IMR-90 (cell line): ENCODE results near the gene AUNIP. TPM values are rescaled to one million over a fixed set of nuclear protein-coding genes. Genes with fewer than 3 reads are reported as not detected.

Source experiments
- ATAC-seq: fragments of 200-7000 bp; cut with Tn5 transposase; 2 replicates; pipeline ENCODE4 v1.9.1; 2020; ENCODE audit warnings: low read depth, mild to moderate bottlenecking, moderate library complexity
- BruUV-seq: library from RNA; stranded (reverse); fragments of 400-500 nt; replicated peaks from 2 replicates; lab custom pipeline; 2021; lab: Mats Ljungman, UMichigan
- CTCF ChIA-PET: fragments of 300-600 bp; formaldehyde crosslinking; extraction: SDS; loops from one replicate; lab custom pipeline; 2021; ENCODE audit warnings: antibody characterized with exemption; lab: Yijun Ruan, JAX
- POLR2A ChIA-PET: fragments of 300-600 bp; sonication (Branson Sonifier 250); formaldehyde crosslinking; loops from one replicate; lab custom pipeline; 2022; ENCODE audit warnings: antibody characterized with exemption; ENCODE audit not compliant: unreplicated experiment; lab: Charles Lee
- DNase-seq: peaks from one replicate; pipeline ENCODE4 v3.0.0; 2013
- H2AFZ ChIP-seq: replicated peaks from 2 replicates; pipeline ENCODE3; 2013; ENCODE audit warnings: low read length, mild to moderate bottlenecking; ENCODE audit not compliant: poor library complexity
- H2AK5ac ChIP-seq: 2 replicates; pipeline ENCODE4 v1.6.1; 2013; ENCODE audit warnings: low read depth, low read length, inconsistent platforms
- H2AK9ac ChIP-seq: replicated peaks from 2 replicates; pipeline ENCODE3; 2013; ENCODE audit warnings: mild to moderate bottlenecking, low read depth, low read length, moderate library complexity; ENCODE audit not compliant: poor library complexity
- H2BK120ac ChIP-seq: 2 replicates; pipeline ENCODE4 v1.6.1; 2013; ENCODE audit warnings: low read depth, low read length, inconsistent platforms
- H2BK15ac ChIP-seq: 3 replicates; pipeline ENCODE4 v1.6.1; 2013; ENCODE audit warnings: low read depth, low read length, inconsistent platforms
- H2BK20ac ChIP-seq: 2 replicates; pipeline ENCODE4 v1.6.1; 2013; ENCODE audit warnings: low read depth, mild to moderate bottlenecking, inconsistent platforms, low read length, moderate library complexity
- H2BK5ac ChIP-seq: 2 replicates; pipeline ENCODE4 v1.6.1; 2013; ENCODE audit warnings: mild to moderate bottlenecking, low read depth, low read length, inconsistent platforms; ENCODE audit not compliant: poor library complexity, severe bottlenecking
- H3K14ac ChIP-seq: replicated peaks from 2 replicates; pipeline ENCODE4 v1.6.1; 2013; ENCODE audit warnings: low read depth, low read length, inconsistent platforms
- H3K18ac ChIP-seq: 2 replicates; pipeline ENCODE4 v1.6.1; 2013; ENCODE audit warnings: low read depth, low read length, control low read depth
- H3K23ac ChIP-seq: 2 replicates; pipeline ENCODE4 v1.6.1; 2013; ENCODE audit warnings: low read depth, low read length, inconsistent platforms
- H3K27ac ChIP-seq: 2 replicates; pipeline ENCODE4 v1.5.1; 2013; ENCODE audit warnings: mild to moderate bottlenecking, control low read depth, low read length; ENCODE audit not compliant: insufficient read depth
- H3K27me3 ChIP-seq: 2 replicates; pipeline ENCODE4 v1.6.1; 2013; ENCODE audit warnings: low read length; ENCODE audit not compliant: control insufficient read depth, insufficient read depth
- H3K36me3 ChIP-seq: 2 replicates; pipeline ENCODE4 v1.6.1; 2013; ENCODE audit warnings: low read length, mixed read lengths; ENCODE audit not compliant: control insufficient read depth, insufficient read depth
- H3K4ac ChIP-seq: 2 replicates; pipeline ENCODE4 v1.6.1; 2013; ENCODE audit warnings: low read depth, low read length, inconsistent platforms
- H3K4me1 ChIP-seq: 2 replicates; pipeline ENCODE4 v1.6.1; 2013; ENCODE audit warnings: low read length, mixed read lengths; ENCODE audit not compliant: control insufficient read depth, insufficient read depth
- H3K4me2 ChIP-seq: 2 replicates; pipeline ENCODE4 v1.6.1; 2013; ENCODE audit warnings: low read depth, mild to moderate bottlenecking, control low read depth, low read length, moderate library complexity
- H3K4me3 ChIP-seq: 2 replicates; pipeline ENCODE4 v1.5.1; 2013; ENCODE audit warnings: low read depth, mild to moderate bottlenecking, control low read depth, low read length, moderate library complexity; ENCODE audit not compliant: insufficient read depth
- H3K56ac ChIP-seq: 2 replicates; pipeline ENCODE4 v1.6.1; 2013; ENCODE audit warnings: low read length, inconsistent platforms; ENCODE audit not compliant: insufficient read depth; ENCODE audit errors: extremely low read depth
- H3K79me1 ChIP-seq, 2 experiments: 2 replicates each; pipeline ENCODE4 v1.6.1; 2013; ENCODE audit warnings: low read length in 2 of 2, inconsistent platforms in 1 of 2, low read depth in 1 of 2
- H3K9ac ChIP-seq: 2 replicates; pipeline ENCODE4 v1.6.1; 2013; ENCODE audit warnings: low read depth, low read length, control low read depth
- H3K9me1 ChIP-seq: 2 replicates; pipeline ENCODE4 v1.6.1; 2013; ENCODE audit warnings: low read length, inconsistent platforms; ENCODE audit not compliant: insufficient read depth
- H3K9me3 ChIP-seq: 2 replicates; pipeline ENCODE4 v1.6.1; 2013; ENCODE audit warnings: low read length; ENCODE audit not compliant: control insufficient read depth, insufficient read depth
- H4K20me1 ChIP-seq: 2 replicates; pipeline ENCODE4 v1.6.1; 2013; ENCODE audit warnings: low read length, inconsistent platforms; ENCODE audit not compliant: insufficient read depth
- H4K5ac ChIP-seq: 2 replicates; pipeline ENCODE4 v1.6.1; 2013; ENCODE audit warnings: mild to moderate bottlenecking, low read depth, low read length, control low read depth
- H4K8ac ChIP-seq, 2 experiments: 2 replicates each; pipeline ENCODE4 v1.6.1; 2013; ENCODE audit warnings: low read depth in 2 of 2, low read length in 2 of 2, control low read depth in 1 of 2, inconsistent platforms in 1 of 2
- H4K91ac ChIP-seq: 2 replicates; pipeline ENCODE4 v1.6.1; 2013; ENCODE audit warnings: low read depth, low read length, inconsistent platforms; ENCODE audit not compliant: insufficient read depth
- CTCF ChIP-seq: conservative IDR thresholded peaks from 2 replicates; pipeline ENCODE4 v1.5.1; 2012; ENCODE audit warnings: mild to moderate bottlenecking, low read depth, low read length, improper control_type of control experiment
- FOS ChIP-seq: fragments of 150-350 bp; IDR thresholded peaks from 2 replicates; pipeline ENCODE4 v1.6.1; 2016; ENCODE audit warnings: low read depth, low read length
- POLR2A ChIP-seq: IDR thresholded peaks from 2 replicates; pipeline ENCODE4 v1.6.1; 2012; ENCODE audit warnings: mild to moderate bottlenecking, low read depth, low read length
- RAD21 ChIP-seq: IDR thresholded peaks from 2 replicates; pipeline ENCODE4 v1.6.1; 2012; ENCODE audit warnings: low read length, improper control_type of control experiment
- RCOR1 ChIP-seq: IDR thresholded peaks from 2 replicates; pipeline ENCODE4 v1.6.1; 2012; ENCODE audit warnings: mild to moderate bottlenecking, low read length, improper control_type of control experiment; ENCODE audit not compliant: insufficient replicate concordance
- WGBS, 2 experiments: methylation state at CpG; one replicate each; pipeline versions ENCODE4 v1.1.5 to v1.1.7; 2013; ENCODE audit warnings: missing lambda C conversion rate in 2 of 2; ENCODE audit not compliant: insufficient read length in 1 of 2; ENCODE audit errors: extremely low coverage in 2 of 2; 5-methylcytosine and 5-hydroxymethylcytosine counted together
- dilution Hi-C: fragments of 300-500 bp; cut with HindIII; formaldehyde crosslinking; loops from one replicate; pipeline ENCODE4 v1.14.3; 2018; ENCODE audit warnings: low sequenced_read_pairs; ENCODE audit not compliant: unreplicated experiment
- in situ Hi-C: fragments of 300-500 bp; cut with MboI; formaldehyde crosslinking; loops from 3 replicates; pipeline ENCODE4 v1.14.3; 2019; ENCODE audit warnings: low sequenced_read_pairs, inconsistent platforms, mixed read lengths
- intact Hi-C: fragments of 100-400 bp; cut with micrococcal nuclease; formaldehyde crosslinking; loops from 2 replicates; pipeline ENCODE4 v1.10.0; 2022
- polyA plus RNA-seq, 3 experiments: library from polyadenylated mRNA; depleted of rRNA; stranded (reverse); fragments of >200 nt; gene quantifications; 2 replicates each; pipeline ENCODE4 v1.2.3, GENCODE V29; 2012; ENCODE audit warnings: low replicate concordance in 1 of 3
- total RNA-seq: library from RNA; depleted of rRNA; stranded (reverse); fragments of >200 nt; gene quantifications from 2 replicates; pipeline ENCODE4 v1.2.3, GENCODE V29; 2012

The AUNIP gene
- total and polyA plus RNA-seq, 2 of the 4 experiments (the other 2 are of a cell fraction) = 2.4 to 5.0 TPM

- Histone ChIP-seq H3K36me3 (no peaks in the 10 kb centered on the region), H4K91ac (peak overlapping the region; percentile 72; the same call in 1 of the 2 replicates), H3K4ac (peak overlapping the region; percentile 59), H3K4me3 (no peak overlapping the region), H2BK20ac (peak overlapping the region; percentile 93; the same call in 1 of the 2 replicates), H2BK120ac (peak overlapping the region; percentile 93), H3K23ac (no peak overlapping the region), H3K27ac (peak overlapping the region; percentile 74; the same call in 1 of the 2 replicates), H2BK5ac (peak overlapping the region; percentile 53), H3K4me2 (peak overlapping the region; percentile 44), H3K18ac (peak overlapping the region; percentile 86), H3K27me3 (no peaks in the 10 kb centered on the region), H3K56ac (no peak overlapping the region), H3K79me1 (peaks cover 10 to 42% of the 10 kb centered on the region in 2 experiments; a peak in 3 of 4 replicates), H3K14ac (peak overlapping the region; percentile 60), H4K20me1 (no peaks in the 10 kb centered on the region), H3K9me1 (peaks cover 26% of the 10 kb centered on the region), H2BK15ac (peak overlapping the region; percentile 63; the same call in 1 of the 3 replicates), H2AFZ (peak overlapping the region; percentile 11), H4K5ac (peak overlapping the region; percentile 79), H2AK9ac (peak overlapping the region; percentile 26), H3K9me3 (no peaks in the 10 kb centered on the region), H3K9ac (no peak overlapping the region), H4K8ac (peak overlapping the region; percentile 3 to 69; a peak in 3 of 4 replicates), H2AK5ac (peak overlapping the region; percentile 91), H3K4me1 (peaks cover 33% of the 10 kb centered on the region)
- ChIA-PET POLR2A (interaction anchor here (0.5 kb wide), 2 partner anchors 52 to 108 kb away, joined by 3 to 11 read pairs; partner anchors contain the start of gene PAFAH2), CTCF (interaction anchor here (0.5 kb wide), 1 partner anchor 33 kb away, joined by 3 read pairs; no protein-coding TSS in a partner anchor)
- peak; percentile 43 for DNase-seq
- intact Hi-C loops (no loop called here), in situ Hi-C loops (no loop called here), dilution Hi-C loops (no loop called here)
- peak; percentile 20; the same call in 1 of the 2 replicates for TF ChIP-seq RAD21
- no peak for TF ChIP-seq POLR2A
- TF ChIP-seq CTCF = peak; percentile 44
- no peak for TF ChIP-seq RCOR1
- TF ChIP-seq FOS = no peak
- no TSS peak for BruUV-seq
- peak; percentile 6; the same call in 1 of the 2 replicates for ATAC-seq
- 58% methylated on average over 3 of the region's 3 CpGs; no CpG with 5 or more reads in 1 of the 2 experiments for WGBS, 2 experiments
Observed at GRCh38 chr1:25889470-25889869, 30.2 kb upstream of the AUNIP start.
